SU-DHL-6 (cell line): ENCODE results near the gene MTA2.

Experiments
- H2AFZ ChIP-seq: fragments of 200-600 bp; sonication (generic); 2 replicates; pipeline ENCODE4 v1.6.1; 2014; ENCODE audit warnings: low read depth, mild to moderate bottlenecking, moderate library complexity, mixed read lengths, antibody characterized with exemption, low read length; ENCODE audit not compliant: severe bottlenecking
- H3F3A ChIP-seq: fragments of 200-600 bp; shearing (Covaris generic); 2 replicates; pipeline ENCODE4 v1.6.0; 2016; ENCODE audit warnings: antibody characterized with exemption, mild to moderate bottlenecking; ENCODE audit not compliant: insufficient read depth
- H3K27ac ChIP-seq: fragments of 200-600 bp; sonication (generic); 2 replicates; pipeline ENCODE4 v1.5.1; 2016; ENCODE audit warnings: low read depth, mild to moderate bottlenecking, low read length, moderate library complexity, mixed read lengths
- H3K27me3 ChIP-seq: fragments of 200-600 bp; sonication (generic), shearing (Covaris generic); 2 replicates; pipeline ENCODE4 v1.6.0; 2014; ENCODE audit warnings: mild to moderate bottlenecking, low read length
- H3K36me3 ChIP-seq: fragments of 200-600 bp; sonication (generic); 2 replicates; pipeline ENCODE4 v1.6.1; 2014; ENCODE audit warnings: mild to moderate bottlenecking, low read length, mixed read lengths
- H3K4me2 ChIP-seq: fragments of 300-600, 200-600 bp; shearing (Covaris generic), sonication (generic); 2 replicates; pipeline ENCODE4 v1.6.0; 2014; ENCODE audit warnings: low read length, low read depth, mild to moderate bottlenecking; ENCODE audit not compliant: poor library complexity, severe bottlenecking
- H3K4me3 ChIP-seq: fragments of 200-600 bp; sonication (generic); 2 replicates; pipeline ENCODE4 v1.5.1; 2014; ENCODE audit warnings: antibody characterized with exemption, low read length, mild to moderate bottlenecking, mixed read lengths; ENCODE audit not compliant: insufficient read depth, poor library complexity, severe bottlenecking
- H3K79me2 ChIP-seq: fragments of 200-600 bp; sonication (generic); 2 replicates; pipeline ENCODE4 v1.6.1; 2014; ENCODE audit warnings: mild to moderate bottlenecking, low read length, moderate library complexity; ENCODE audit not compliant: insufficient read depth
- H3K9ac ChIP-seq: fragments of 200-600 bp; sonication (generic); 2 replicates; pipeline ENCODE4 v1.7.0; 2014; ENCODE audit warnings: mild to moderate bottlenecking, low read length
- H3K9me2 ChIP-seq: fragments of 200-600 bp; sonication (generic); replicated peaks from 2 replicates; pipeline ENCODE4 v1.6.1; 2014; ENCODE audit warnings: low read length; ENCODE audit not compliant: insufficient read depth
- H3K9me3 ChIP-seq: fragments of 200-600 bp; sonication (generic); 2 replicates; pipeline ENCODE4 v1.6.1; 2014; ENCODE audit warnings: low read length, mixed read lengths; ENCODE audit not compliant: insufficient read depth
- H4K20me1 ChIP-seq: fragments of 200-600 bp; sonication (generic); 2 replicates; pipeline ENCODE4 v1.6.1; 2014; ENCODE audit warnings: low read depth, mild to moderate bottlenecking, antibody characterized with exemption, low read length, moderate library complexity, mixed read lengths
- EZH2phosphoT487 ChIP-seq: fragments of 200-600 bp; sonication (generic), shearing (Covaris generic); conservative IDR thresholded peaks from 2 replicates; pipeline ENCODE4 v1.6.1; 2018; ENCODE audit warnings: mild to moderate bottlenecking, antibody characterized with exemption, low read length, moderate library complexity, mixed read lengths
- TF ChIP-seq, protein P1 (sequence below): fragments of 200-600 bp; sonication (generic); IDR thresholded peaks from one replicate; pipeline ENCODE4 v1.5.1; 2017; ENCODE audit warnings: antibody characterized with exemption, mild to moderate bottlenecking, low read length, moderate library complexity; ENCODE audit not compliant: insufficient read depth, poor library complexity, severe bottlenecking

Gene MTA2

GRCh38 chr11:62632492-62632891 lies 30.8 kb upstream of the MTA2 start:
- Histone ChIP-seq H4K20me1 (no peaks in the 10 kb centered on the region), H3K36me3 (peaks cover 27% of the 10 kb centered on the region), H3F3A (no peaks in the 10 kb centered on the region), H3K9me2 (no peaks in the 10 kb centered on the region), H3K27me3 (no peaks in the 10 kb centered on the region), H3K4me3 (no peak overlapping the region), H3K9me3 (no peaks in the 10 kb centered on the region), H3K79me2 (no peaks in the 10 kb centered on the region), H2AFZ (no peak overlapping the region), H3K9ac (no peak overlapping the region), H3K27ac (no peak overlapping the region), H3K4me2 (no peak overlapping the region)
- TF ChIP-seq, protein P1, sequence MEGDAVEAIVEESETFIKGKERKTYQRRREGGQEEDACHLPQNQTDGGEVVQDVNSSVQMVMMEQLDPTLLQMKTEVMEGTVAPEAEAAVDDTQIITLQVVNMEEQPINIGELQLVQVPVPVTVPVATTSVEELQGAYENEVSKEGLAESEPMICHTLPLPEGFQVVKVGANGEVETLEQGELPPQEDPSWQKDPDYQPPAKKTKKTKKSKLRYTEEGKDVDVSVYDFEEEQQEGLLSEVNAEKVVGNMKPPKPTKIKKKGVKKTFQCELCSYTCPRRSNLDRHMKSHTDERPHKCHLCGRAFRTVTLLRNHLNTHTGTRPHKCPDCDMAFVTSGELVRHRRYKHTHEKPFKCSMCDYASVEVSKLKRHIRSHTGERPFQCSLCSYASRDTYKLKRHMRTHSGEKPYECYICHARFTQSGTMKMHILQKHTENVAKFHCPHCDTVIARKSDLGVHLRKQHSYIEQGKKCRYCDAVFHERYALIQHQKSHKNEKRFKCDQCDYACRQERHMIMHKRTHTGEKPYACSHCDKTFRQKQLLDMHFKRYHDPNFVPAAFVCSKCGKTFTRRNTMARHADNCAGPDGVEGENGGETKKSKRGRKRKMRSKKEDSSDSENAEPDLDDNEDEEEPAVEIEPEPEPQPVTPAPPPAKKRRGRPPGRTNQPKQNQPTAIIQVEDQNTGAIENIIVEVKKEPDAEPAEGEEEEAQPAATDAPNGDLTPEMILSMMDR, result no peak
- TF ChIP-seq EZH2phosphoT487, result no peak

GRCh38 chr11:62627713-62628112 lies 26.0 kb upstream of the MTA2 start:
- H3F3A ChIP-seq, result peaks cover 11% of the 10 kb centered on the region
- H3K9me2 ChIP-seq, result no peaks in the 10 kb centered on the region
- H3K4me2 ChIP-seq, result no peak overlapping the region
- H3K36me3 ChIP-seq, result peaks cover 18% of the 10 kb centered on the region
- no peaks in the 10 kb centered on the region for H3K79me2 ChIP-seq
- no peak overlapping the region for H3K27ac ChIP-seq
- H3K27me3 ChIP-seq, result no peaks in the 10 kb centered on the region
- H4K20me1 ChIP-seq, result no peaks in the 10 kb centered on the region
- no peak for TF ChIP-seq EZH2phosphoT487
- TF ChIP-seq, protein P1, result no peak
- no peak overlapping the region for H3K4me3 ChIP-seq
- H3K9me3 ChIP-seq, result no peaks in the 10 kb centered on the region
- H2AFZ ChIP-seq, result no peak overlapping the region
- no peak overlapping the region for H3K9ac ChIP-seq

GRCh38 chr11:62622476-62623089 lies 20.9 kb upstream of the MTA2 start:
- Histone ChIP-seq H4K20me1 (no peaks in the 10 kb centered on the region), H3K9me3 (no peaks in the 10 kb centered on the region), H3K9me2 (no peaks in the 10 kb centered on the region), H3K9ac (peak overlapping the region; percentile 96), H3K79me2 (peaks cover 18% of the 10 kb centered on the region), H3K27ac (peak overlapping the region; percentile 89), H3K36me3 (no peaks in the 10 kb centered on the region), H2AFZ (peak overlapping the region; percentile 15), H3K4me2 (peak overlapping the region; percentile 97), H3F3A (peaks cover 29% of the 10 kb centered on the region), H3K4me3 (no peak overlapping the region), H3K27me3 (no peaks in the 10 kb centered on the region)
- TF ChIP-seq EZH2phosphoT487, result no peak
- TF ChIP-seq, protein P1, result no peak
